Activated CD8-positive, alpha-beta memory T cell treated with anti-CD3 and anti-CD28 coated beads, Interleukin-2, amount 50 U/mL, for 24 hours (primary cell): ENCODE measurements around the gene ZNF724.

Source experiments
- DNase-seq: peaks from one replicate; pipeline ENCODE4 v3.0.0-alpha.2; 2020; ENCODE audit errors: extremely low read depth

Gene ZNF724

DNA sequence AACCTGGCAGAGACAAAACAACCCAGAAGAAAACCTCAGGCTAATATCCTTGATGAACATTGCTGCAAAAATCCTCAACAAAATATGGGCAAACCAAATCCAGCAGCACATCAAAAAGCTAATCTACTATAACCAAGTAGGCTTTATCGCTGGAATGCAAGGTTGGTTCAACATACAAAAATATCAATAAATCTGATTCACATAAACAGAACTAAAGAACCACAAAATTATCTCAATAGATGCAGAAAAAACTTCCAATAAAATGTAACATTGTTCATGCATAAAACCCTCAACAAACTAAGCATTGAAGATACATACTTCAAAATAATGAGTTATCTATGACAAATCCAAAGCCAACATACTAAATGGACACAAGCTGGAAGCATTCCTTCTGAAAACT, 8.8 kb downstream of the ZNF724 start:
- DNase-seq: no peak

DNA sequence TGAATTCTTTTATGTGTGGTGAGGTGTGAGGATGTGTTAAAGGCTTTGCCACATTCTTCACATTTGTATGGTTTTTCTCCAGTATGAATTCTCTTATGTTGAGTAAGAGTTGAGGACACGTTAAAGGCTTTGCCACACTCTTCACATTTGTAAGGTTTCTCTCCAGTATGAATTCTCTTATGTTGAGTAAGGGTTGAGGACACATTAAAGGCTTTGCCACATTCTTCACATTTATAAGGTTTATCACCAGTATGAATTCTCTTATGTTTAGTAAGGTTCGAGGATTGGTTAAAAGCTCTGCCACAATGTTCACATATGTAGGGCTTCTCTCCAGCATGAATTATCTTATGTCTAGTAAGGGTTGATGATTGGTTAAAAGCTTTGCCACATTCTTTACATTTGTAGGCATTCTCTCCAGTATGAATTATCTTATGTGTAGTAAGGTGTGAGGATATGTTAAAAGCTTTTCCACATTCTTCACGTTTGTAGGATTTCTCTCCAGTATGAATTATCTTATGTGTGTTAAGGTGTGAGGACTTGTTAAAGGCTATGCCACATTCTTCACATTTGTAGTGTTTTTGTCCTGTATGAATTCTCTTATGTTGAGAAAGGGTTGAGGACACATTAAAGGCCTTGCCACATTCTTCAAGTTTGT, 27.1 kb downstream of the ZNF724 start:
- no peak for DNase-seq

DNA sequence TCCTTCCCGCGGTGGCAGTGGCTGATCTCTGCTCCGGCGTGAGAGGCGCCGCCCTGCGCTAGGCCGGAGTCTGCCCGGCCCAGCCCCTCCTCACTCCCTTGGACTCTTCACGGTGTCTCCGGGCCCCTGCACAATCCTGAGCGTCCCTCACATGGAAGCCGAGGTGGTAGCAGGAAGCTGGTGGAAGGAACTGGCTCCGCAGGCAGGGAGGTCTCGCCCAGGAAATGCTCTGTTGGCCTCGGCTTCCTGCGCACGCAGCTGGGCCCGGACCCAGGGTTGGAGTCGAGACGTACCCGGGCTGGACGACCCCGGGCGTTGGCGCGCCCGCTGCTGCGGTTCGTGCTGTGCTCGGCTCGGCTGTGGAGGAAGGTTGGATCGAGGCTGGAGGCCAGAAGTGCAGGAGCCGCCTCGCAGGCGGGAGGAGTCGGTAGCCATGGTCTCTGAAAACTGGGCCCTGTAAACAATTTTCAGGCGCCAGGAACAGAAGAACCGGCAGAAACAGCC, 46.3 kb downstream of the ZNF724 start:
- no peak for DNase-seq

DNA sequence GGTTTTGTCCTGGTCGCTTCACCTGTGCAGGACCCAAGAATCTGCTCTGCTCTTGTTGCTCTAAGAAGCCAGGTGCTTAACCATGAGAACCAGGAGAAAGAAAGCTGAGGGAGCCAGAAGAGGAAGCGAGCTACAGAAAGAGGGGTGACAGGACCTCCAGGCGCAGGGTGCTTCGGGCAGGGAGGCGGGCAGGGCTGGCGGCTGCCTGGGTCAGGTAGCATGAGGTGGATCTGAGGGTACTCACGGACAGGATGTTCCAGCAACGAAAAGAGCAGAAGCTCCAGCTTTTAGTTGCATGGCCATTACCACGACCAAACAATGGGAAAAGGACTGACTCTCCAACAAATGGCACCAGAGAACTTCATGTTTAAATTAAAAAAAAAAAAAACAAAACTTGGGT, 59.9 kb downstream of the ZNF724 start:
- DNase-seq: no peak

DNA sequence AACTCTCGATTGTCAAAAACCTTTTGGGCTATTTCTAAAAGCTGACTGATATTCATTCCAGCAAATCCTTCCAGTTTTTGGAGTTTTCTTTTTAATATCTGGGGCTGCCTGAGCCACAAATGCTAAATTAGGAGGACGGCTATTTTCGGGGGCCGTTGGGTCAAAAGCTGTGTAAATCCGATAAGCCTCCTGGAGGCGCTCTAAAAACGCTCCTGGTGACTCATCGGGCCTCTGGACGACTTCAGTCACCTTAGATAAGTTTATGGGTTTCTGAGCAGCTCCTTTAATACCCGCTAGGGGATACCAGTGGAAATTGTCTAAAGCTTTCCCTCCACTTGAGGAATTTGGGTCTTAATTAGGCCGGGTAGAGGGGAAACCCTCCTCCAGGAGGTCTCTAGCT, 66.9 kb downstream of the ZNF724 start:
- DNase-seq: no peak
